MM.1S (cell line): ENCODE measurements around the gene ATP8B1.

Source experiments
- CTCF ChIP-seq: fragments of 300-600 bp; sonication (generic); IDR thresholded peaks from 2 replicates; pipeline ENCODE4 v1.5.1; 2016; ENCODE audit warnings: antibody characterized with exemption, low read length, mixed read lengths
- EZH2 ChIP-seq: fragments of 300-600 bp; sonication (generic); optimal IDR thresholded peaks from 2 replicates; pipeline ENCODE3; 2017; ENCODE audit warnings: low read depth, mild to moderate bottlenecking, antibody characterized with exemption, low read length, mixed read lengths
- EZH2phosphoT487 ChIP-seq: fragments of 300-600 bp; sonication (generic); IDR thresholded peaks from 2 replicates; pipeline ENCODE4 v1.6.1; 2018; ENCODE audit warnings: antibody characterized with exemption, low read length

- TF ChIP-seq CTCF (no peak), EZH2 (no peak), EZH2phosphoT487 (no peak)
These were observed 50.1 kb downstream of the ATP8B1 start for GRCh38 chr18:57753063-57753462.
